Measurements from ENCODE around the gene TMEM247. TPM values are rescaled to one million over a fixed set of nuclear protein-coding genes. Genes with fewer than 3 reads are reported as not detected.

TMEM247 gene
- total and polyA plus RNA-seq, 2 of the 8 experiments (the other 6 are each of a cell fraction or from before 2014, with no cell fraction given), result not detected

GRCh38 chr2:46461011-46461674, 18.2 kb upstream of the TMEM247 start (continued):
- TF ChIP-seq CREB1 (IDR thresholded peaks at IDR 0.05) (no peak), KDM4A (IDR thresholded peaks at IDR 0.05; ENCODE audit: low read depth, low read length, severe bottlenecking) (no peak), CHD2 (IDR thresholded peaks at IDR 0.05; ENCODE audit: low read length) (no peak), NANOG (IDR thresholded peaks at IDR 0.05; ENCODE audit: insufficient read depth, low read depth, low read length, poor library complexity, severe bottlenecking) (no peak), TBP (IDR thresholded peaks at IDR 0.05; ENCODE audit: low read depth, low read length) (0 out of 2 replicates have a peak, but pooled peaks have one; percentile 5), ASH2L (IDR thresholded peaks at IDR 0.05; ENCODE audit: low read length) (no peak), CHD1 (IDR thresholded peaks at IDR 0.05; ENCODE audit: low read depth, low read length) (no peak), TAF7 (optimal IDR thresholded peaks at IDR 0.05; ENCODE audit: borderline replicate concordance, low read depth, low read length) (no peak), POU5F1 (IDR thresholded peaks at IDR 0.05; ENCODE audit: low read depth, low read length) (no peak), TAF1 (IDR thresholded peaks at IDR 0.05; ENCODE audit: low read depth, low read length) (no peak), E2F6 (IDR thresholded peaks at IDR 0.05) (no peak), SP2 (IDR thresholded peaks at IDR 0.05; ENCODE audit: low read length) (no peak), RAD21 (IDR thresholded peaks at IDR 0.05 in 1 of 2, conservative IDR thresholded peaks at IDR 0.05 in 1 of 2; ENCODE audit: low read depth in 2 of 2, low read length in 2 of 2) (peak; percentile 98 to 99), YY1 (IDR thresholded peaks at IDR 0.05; ENCODE audit: low read depth, low read length) (no peak), TEAD4 (IDR thresholded peaks at IDR 0.05; ENCODE audit: low read depth, low read length) (no peak), GABPA (IDR thresholded peaks at IDR 0.05; ENCODE audit: borderline replicate concordance, insufficient read depth, low read length) (no peak), GTF2F1 (IDR thresholded peaks at IDR 0.05; ENCODE audit: borderline replicate concordance, low read depth, low read length) (no peak)
- TF ChIP-seq, protein P1, sequence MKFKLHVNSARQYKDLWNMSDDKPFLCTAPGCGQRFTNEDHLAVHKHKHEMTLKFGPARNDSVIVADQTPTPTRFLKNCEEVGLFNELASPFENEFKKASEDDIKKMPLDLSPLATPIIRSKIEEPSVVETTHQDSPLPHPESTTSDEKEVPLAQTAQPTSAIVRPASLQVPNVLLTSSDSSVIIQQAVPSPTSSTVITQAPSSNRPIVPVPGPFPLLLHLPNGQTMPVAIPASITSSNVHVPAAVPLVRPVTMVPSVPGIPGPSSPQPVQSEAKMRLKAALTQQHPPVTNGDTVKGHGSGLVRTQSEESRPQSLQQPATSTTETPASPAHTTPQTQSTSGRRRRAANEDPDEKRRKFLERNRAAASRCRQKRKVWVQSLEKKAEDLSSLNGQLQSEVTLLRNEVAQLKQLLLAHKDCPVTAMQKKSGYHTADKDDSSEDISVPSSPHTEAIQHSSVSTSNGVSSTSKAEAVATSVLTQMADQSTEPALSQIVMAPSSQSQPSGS (IDR thresholded peaks at IDR 0.05; ENCODE audit: low read length), result no peak
- TF ChIP-seq, protein P2, sequence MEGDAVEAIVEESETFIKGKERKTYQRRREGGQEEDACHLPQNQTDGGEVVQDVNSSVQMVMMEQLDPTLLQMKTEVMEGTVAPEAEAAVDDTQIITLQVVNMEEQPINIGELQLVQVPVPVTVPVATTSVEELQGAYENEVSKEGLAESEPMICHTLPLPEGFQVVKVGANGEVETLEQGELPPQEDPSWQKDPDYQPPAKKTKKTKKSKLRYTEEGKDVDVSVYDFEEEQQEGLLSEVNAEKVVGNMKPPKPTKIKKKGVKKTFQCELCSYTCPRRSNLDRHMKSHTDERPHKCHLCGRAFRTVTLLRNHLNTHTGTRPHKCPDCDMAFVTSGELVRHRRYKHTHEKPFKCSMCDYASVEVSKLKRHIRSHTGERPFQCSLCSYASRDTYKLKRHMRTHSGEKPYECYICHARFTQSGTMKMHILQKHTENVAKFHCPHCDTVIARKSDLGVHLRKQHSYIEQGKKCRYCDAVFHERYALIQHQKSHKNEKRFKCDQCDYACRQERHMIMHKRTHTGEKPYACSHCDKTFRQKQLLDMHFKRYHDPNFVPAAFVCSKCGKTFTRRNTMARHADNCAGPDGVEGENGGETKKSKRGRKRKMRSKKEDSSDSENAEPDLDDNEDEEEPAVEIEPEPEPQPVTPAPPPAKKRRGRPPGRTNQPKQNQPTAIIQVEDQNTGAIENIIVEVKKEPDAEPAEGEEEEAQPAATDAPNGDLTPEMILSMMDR (IDR thresholded peaks at IDR 0.05; ENCODE audit: control extremely low read depth in 1 of 3, insufficient read depth in 1 of 3, low read depth in 1 of 3, low read length in 3 of 3), result peak; percentile 88 to 97 (median 94)

All from H1 (cell line).